Stimulated activated CD4-positive, alpha-beta T cell treated with anti-CD3 and anti-CD28 coated beads, Interleukin-4, amount 100 ng/mL, for 48 hours (primary cell): ENCODE data around the gene FNDC3B.

Experiments
- DNase-seq, 2 donors: peaks; one replicate each; pipeline ENCODE4 v3.0.0-alpha.2; 2020; ENCODE audit warnings: low read depth in 2 of 2

FNDC3B gene

DNA sequence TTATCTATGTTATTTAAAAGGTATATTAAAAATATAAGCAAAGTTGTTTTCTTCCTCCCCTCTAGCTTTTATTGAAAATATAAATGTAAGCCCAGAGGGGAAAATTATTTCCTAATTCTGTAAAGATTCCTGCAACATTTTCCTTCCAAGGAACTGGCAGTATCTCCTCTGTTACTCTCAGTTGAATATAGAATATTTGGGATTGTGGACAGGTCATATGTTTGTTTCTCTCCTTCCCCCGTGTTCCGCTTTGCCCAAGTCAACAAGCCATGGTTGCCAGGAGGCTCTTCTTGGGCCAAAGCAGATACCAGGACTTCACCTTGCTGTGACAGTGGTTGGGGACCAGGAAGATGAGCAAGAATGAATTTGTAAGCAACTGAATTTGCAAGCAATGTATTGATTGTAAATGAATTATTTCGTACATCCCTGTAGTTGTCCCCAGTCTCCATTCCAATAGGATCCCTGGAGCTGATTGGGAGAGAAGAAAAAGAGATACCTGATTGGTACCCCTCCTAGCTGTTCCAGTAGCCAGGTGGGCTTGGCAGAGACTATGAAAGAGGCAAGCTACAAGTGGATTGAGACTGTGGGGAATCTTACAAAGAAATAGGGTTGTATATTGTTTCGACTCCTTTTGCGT is 130.8 kb downstream of the FNDC3B start:
- no peak for DNase-seq

DNA sequence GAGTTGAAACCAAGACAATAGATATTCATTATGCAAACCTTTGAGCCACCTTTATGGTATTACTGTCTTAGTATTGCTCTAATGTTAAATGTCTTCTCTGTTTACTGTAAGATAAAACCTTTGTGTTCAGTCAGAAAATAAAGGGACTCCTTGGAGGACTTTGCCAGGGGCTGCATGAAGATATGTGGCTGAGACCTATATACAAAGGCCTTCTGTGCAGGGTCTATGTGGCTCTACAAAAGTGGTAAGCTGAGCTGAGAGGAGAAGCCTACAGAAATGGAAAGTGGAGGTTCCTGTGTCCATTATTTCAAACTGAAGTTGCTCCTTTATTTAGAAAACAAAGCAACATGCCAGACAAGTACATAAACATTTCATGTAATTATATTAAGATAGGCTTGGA is 131.5 kb downstream of the FNDC3B start:
- DNase-seq, result no peak

DNA sequence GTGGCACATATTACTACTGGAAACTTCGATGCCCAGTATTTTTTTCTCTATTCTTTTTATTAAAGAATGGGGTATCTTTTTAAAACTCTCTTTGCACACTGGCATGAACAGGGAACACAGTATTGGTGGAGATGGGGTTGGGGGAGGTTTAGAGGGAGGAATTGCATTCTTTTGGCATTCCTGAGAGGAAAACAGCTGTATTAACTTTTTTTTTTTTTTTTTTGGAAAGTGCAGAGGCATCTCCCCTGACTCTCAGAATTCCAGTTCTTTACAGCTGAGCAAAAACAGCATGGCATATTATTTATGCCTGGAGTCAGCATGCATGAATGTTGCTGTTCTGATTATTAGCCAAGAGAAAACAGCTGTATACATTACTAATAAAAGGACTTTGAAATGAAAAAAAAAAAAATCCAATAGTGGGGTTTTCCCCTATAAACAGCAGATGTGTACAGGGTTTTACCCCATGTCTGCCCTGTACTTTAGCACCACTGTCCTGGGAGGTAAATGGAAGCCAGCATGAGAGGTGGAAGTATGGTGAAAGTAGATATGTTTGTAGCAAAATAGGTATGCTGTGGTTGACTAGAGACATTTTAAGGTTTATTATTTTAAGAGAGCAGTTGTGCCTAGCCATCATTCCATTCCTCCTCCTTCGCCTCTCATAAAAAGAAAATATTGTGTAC is 132.2 kb downstream of the FNDC3B start:
- DNase-seq, result no peak

GRCh38 chr3:172173316-172174254 is 134.2 kb downstream of the FNDC3B start:
- DNase-seq, result no peak

GRCh38 chr3:172174513-172175253 is 135.3 kb downstream of the FNDC3B start:
- no peak for DNase-seq

DNA sequence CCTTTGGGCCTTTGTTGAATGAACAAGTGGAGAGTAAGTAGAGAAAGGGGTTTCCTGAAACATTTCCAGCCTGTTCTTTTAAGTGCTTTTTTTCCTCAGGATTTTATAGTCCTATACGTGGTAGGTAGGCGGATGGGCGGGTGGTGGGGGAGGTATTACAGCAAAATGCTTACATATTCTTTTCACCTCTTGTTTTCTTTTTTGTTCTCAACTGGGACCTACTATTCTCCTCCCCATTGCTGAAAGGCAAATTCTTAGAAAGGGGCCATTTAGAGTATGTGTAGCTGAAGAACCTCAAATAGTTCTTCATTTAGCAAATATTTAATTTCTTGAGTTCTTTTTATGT is 135.8 kb downstream of the FNDC3B start:
- no peak for DNase-seq

- no peak for DNase-seq
These were observed 136.8 kb downstream of the FNDC3B start for GRCh38 chr3:172176061-172176770.

DNA sequence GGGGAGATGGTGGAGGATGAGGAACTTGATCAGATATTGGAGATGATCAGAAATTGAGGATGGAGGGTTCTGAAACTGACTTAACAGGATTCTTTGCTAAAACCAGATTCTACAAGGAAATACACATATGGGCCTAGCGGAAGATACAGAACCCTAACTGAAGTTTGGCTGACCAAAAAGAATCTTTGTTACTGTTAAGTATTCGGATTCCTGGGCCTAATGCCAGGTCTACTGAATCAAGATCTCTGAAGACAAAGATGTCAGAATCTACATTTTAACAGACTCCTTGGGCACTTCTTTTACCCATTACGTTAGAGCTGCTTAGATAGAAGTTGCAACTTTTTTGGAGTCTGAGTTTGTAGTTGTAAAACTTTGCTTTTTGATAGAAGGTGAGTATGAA is 137.7 kb downstream of the FNDC3B start:
- no peak for DNase-seq

GRCh38 chr3:172177803-172178316 is 138.5 kb downstream of the FNDC3B start:
- DNase-seq, result no peak

GRCh38 chr3:172179680-172180399 is 140.5 kb downstream of the FNDC3B start:
- DNase-seq, result no peak

DNA sequence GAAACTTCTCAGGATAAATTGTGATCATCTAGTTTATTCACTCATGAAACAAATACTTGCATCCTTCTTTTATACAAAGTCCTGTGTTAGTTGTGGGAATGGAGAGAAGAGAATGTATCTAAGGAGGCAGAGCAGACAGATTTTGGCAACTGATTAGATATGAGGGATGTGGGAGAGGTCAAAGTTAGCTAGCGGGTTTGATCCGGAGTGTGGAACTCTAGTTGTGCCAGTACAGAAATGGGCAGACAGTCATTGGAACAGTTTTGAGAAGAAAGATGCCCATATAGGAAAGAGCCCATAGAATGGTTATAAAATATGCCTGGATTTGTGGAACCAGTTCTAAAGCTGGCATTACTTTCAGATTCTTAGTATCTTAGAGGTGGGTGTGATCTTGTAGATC is 141.1 kb downstream of the FNDC3B start:
- no peak for DNase-seq

- no peak for DNase-seq
These were observed 142.7 kb downstream of the FNDC3B start for GRCh38 chr3:172181932-172182586.

DNA sequence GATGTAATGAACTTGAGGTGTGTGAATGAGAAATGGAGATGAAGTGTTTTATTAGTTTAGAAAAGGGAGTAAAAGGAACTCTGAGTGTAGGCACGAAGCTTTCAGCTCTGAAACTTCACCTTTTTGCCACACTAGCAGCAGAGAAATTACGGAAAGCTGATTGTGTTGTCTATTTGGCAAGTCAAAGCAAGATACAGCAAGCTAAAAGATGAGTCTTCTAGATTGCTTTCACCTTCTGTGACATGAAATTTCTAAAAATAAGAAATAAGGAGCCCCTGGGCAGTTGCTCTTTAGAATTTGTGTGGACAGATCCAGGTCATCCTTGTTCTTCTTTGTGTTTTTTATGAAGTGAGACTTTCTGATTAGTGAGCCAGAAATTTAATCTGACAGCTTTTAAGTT is 143.4 kb downstream of the FNDC3B start:
- no peak for DNase-seq

DNA sequence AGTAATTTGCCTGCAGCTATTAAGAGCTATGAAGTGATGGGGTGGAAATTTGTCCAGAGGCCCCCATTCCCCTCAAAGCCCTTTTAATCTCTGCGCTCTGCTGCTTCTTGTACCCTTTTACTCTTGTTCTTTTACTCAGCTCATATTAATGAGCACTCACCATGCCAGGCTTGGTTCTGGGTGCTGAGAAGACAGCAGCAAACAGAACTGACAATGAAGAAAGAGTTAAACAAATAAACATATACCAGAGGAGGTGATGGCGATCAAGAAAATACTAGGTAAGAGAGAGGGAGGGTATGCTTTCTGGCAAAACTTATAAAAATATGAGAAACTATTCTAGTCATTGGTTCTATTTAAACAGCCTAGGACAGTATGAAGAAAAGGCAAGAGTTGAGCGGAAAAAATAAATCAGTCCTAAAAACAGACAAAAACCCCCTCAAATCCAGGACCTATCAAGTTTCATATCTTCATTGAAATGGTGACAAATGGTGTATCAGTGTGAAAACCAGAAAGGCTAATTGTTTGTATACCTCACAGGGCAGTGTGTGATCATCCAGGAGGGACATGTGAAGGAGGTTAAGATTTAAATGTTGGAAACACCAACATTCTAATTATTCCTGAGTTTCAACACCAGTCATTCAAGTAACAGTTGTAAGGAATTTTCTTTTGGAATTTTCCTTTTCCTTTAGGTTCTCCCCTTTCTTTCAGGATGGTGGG is 144.9 kb downstream of the FNDC3B start:
- DNase-seq, result no peak

- no peak for DNase-seq
These were observed 146.5 kb downstream of the FNDC3B start for GRCh38 chr3:172185907-172186306.

DNA sequence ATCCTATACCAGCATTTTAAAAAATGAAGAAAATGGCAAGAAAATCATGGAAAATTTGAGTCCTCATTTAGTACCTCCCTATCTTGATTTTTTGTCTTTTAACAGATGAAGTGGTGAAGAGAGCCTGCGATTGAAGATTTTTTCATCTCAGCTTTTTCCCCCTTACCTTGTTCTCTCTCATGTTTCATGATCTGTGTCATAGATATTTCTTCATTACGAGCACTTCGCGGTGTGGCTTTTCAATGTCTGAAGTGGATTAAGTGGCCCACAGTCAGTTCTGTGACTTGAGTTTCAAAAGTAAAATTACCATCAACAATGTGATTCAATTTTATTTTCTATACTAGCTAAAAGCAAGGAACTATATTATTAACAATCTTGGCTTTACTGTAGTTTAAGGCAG is 147.2 kb downstream of the FNDC3B start:
- DNase-seq, result no peak

DNA sequence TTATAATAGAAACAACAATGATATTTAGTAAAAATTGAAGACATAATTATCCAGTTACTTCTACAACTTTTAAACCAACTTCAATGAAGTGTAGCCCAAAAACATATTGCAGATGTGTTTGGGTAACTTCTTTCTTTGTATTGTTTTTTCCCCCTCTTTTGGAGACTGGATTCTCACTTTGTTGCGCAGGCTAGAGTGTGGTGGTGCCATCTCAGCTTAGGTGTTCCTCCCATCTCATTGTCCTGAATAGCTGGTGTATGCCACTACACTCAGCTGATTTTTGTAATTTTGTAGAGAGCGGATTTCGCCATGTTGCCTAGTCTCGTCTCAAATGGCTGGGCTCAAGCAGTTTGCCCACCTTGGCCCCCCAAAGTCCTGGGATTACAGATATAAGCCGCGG is 148.1 kb downstream of the FNDC3B start:
- no peak for DNase-seq

DNA sequence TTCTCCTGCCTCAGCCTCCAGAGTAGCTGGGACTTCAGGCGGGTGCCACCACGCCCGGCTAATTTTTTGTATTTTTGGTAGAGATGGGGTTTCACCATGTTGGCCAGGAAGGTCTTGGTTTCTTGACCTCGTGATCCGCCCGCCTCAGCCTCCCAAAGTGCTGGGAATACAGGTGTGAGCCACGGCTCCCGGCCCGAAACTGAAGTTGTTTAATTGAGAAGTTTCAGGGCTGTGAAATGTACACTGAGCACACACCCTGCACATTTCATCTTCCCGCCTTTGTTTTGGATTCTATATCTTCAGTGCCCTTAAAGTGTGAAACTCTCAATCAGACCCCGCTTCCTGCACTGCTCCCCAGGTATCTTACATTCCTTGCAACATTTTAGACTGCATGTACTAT is 149.1 kb downstream of the FNDC3B start:
- DNase-seq, result no peak

DNA sequence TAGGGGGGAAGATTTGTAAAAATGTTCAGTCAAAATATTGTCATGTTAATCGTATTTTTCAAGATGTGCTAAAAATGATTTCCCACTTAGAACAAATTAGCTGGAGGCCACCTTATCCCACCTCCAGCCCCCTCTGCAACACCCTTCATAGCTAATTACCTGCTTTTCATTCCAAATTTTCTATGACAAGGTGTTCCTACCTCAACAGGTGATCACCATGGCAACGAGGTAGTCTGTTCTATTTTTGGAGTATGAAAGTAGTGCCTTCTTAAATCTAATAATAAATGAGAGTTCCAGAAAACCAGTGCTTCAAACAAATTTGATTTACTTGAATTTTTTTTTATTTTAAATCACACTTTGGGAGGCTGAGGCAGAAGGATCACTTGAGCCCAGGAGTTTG is 149.8 kb downstream of the FNDC3B start:
- no peak for DNase-seq
